ENCODE results near the gene SFXN3.
A peak's percentile ranks its signal among the peaks of the same experiment; 100 is the strongest.
"Not testable (repeated sequence)": the region's sequence is repeated elsewhere in the genome, so short reads cannot be mapped to it uniquely, and the experiment has no call there.

Gene SFXN3

DNA sequence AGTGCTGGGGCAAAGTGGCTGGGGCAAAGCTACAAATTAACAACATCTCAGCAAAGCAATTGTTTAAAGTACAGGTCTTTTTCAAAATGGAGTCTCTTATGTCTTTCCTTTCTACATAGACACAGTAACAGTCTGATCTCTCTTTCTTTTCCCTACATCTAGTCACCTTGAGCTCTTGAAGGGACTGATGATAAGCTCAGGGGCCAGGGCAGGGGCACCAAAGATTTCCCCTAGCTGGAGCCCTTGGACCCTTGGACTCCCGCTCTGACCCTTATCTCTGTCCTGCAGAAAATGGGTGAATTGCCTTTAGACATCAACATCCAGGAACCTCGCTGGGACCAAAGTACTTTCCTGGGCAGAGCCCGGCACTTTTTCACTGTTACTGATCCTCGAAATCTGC, 3.4 kb downstream of the SFXN3 start:
- not testable (repeated sequence) for DNase-seq (ENCODE audit: extremely low read depth in 1 of 2, low read depth in 1 of 2)

DNA sequence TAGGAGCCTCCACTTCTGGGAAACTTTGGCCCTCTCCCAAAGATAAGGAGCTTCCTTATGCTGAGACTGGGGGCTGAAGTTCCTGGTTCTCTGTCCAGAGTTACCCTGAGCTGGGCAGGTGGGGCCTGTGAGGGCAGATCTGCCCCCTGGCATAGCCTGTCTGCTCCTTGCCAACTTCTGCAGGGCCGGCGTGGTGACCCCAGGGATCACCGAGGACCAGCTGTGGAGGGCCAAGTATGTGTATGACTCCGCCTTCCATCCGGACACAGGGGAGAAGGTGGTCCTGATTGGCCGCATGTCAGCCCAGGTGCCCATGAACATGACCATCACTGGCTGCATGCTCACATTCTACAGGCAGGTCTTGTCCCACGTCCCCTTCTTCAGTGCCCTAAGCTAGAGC, 4.3 kb downstream of the SFXN3 start:
- DNase-seq (ENCODE audit: extremely low read depth in 1 of 2, low read depth in 1 of 2), result no peak

DNA sequence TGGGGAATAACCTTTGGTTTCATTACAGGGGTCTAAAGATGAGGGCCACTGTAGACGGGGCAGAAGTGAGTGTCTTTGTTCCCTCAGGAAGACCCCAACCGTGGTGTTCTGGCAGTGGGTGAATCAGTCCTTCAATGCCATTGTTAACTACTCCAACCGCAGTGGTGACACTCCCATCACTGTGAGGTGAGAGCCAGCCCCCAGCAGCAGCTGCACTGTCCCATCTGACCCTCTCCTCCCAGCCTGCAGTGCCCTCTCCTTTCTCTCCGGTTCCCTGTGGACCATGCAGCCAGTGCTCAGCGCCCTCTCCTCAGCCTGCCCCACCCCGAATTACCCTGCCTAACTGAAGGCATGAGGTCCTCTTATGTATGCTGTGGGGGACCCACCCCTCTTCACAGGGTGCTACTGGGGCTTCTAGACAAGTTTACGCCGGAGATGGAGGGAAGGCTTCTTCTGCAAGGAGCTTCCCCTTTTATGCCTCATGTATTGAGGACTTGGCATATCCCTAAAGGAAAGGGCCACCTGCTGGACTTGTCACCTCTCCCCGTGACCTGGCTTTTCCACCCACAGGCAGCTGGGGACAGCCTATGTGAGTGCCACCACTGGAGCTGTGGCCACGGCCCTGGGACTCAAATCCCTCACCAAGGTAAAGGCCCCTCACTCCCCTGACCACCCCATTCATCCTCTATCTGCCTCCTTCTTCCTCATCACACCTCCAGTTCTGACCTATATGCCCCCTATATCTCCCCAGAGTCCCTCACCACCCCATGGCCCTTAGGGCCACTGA, 5.1 kb downstream of the SFXN3 start:
- no peak for DNase-seq (ENCODE audit: extremely low read depth in 1 of 2, low read depth in 1 of 2)

DNA sequence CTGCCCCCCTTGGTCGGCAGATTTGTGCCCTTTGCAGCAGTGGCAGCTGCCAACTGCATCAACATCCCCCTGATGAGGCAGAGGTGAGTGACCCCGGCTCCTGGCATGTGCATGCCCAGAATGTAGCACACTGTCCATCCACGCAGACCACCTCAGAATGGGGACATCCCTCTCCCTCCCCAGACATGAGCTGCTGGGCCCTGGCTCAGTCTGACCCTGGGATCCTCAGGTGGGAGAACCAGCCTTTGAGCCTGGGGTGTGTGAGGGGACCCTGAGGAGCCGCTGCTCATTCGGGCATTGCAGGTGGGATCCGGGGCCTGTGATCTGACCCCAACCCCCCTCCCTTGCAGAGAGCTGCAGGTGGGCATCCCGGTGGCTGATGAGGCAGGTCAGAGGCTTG, 5.7 kb downstream of the SFXN3 start:
- DNase-seq (ENCODE audit: extremely low read depth in 1 of 2, low read depth in 1 of 2), result no peak

DNA sequence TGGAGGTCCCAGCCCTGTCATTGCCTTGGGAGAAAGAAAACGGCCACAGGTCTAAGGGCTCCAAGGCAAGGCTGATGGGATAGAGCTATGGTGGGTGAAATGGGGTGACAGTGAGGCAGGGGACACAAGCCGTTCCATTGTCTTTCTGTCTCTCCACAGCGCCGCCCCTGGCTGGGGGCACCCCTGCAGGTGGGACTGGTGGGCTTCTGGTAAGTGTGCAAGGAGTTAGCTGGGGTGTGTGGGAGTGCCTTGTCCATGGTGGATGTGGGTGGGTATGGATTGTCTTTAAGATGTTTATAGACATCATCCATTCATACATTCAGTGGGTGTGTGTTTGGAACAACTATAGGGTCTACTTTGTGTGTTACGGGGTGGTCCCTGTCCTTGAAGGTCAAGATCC, 7.5 kb downstream of the SFXN3 start:
- DNase-seq (ENCODE audit: extremely low read depth in 1 of 2, low read depth in 1 of 2), result no peak

DNA sequence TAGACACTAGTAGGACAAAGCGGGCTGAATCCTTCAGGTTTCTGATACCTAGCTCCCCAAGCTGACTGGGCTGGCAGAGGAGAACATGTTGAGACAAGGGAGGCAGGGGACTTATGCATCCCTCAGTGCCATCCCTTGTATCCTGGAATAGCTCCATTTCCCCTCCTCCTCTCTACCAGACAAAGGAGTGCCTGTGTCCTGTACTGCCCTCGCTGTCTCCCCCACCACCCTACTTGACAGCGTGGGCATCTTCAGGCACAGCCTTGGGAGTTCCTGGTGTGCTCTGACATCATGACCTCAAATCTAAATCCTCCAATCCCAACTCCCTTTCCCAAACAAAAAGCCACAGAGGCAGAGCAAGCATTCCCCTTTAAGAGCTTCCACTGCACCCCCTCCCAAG, 9.0 kb downstream of the SFXN3 start:
- DNase-seq (ENCODE audit: extremely low read depth in 1 of 2, low read depth in 1 of 2), result no peak

DNA sequence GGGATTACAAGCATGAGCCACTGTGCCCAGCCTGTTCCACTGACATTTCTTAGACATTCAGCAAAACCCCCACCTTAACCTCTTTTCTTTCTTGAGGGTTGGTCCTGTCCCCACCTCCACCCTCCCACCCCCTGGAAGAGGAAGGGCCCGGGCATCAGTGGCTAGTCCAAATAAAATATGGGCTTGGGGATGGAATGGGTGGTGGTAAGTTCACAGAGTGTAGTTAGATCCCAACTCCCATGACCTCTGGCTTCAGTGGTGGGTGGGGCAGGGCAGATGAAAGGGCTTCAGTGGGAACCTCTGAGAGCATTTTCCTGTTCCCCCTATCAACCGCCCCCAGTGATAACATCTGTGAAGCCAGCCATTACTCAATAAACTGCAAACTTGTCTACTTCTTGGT, 9.8 kb downstream of the SFXN3 start:
- no peak for DNase-seq (ENCODE audit: extremely low read depth in 1 of 2, low read depth in 1 of 2)

DNA sequence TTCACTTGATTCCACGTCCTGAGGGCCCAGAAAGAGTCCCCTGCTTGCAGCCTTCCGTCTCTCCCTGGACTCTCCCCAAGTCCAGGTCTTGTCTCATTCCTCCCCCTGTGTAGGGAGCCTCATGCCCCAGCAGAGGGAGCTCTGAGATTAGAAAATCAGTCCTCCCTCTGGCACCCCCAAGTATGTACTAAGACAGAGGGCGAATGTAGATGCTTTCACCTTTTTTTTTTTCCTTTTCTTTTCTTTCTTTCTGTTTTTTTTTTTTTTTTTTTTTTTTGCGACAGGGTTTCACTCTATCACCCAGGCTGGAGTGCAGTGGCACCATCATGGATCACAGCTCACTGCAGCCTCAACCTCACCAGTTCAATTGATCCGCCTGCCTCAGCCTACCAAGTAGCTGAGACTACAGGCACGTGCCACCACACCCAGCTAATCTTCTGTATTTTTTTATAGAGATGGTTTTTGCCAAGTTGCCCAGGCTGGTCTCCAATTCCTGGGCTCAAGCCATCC, 10.3 kb downstream of the SFXN3 start:
- peak in 1 of 2 donors; percentile 62 for DNase-seq (ENCODE audit: extremely low read depth in 1 of 2, low read depth in 1 of 2)

DNA sequence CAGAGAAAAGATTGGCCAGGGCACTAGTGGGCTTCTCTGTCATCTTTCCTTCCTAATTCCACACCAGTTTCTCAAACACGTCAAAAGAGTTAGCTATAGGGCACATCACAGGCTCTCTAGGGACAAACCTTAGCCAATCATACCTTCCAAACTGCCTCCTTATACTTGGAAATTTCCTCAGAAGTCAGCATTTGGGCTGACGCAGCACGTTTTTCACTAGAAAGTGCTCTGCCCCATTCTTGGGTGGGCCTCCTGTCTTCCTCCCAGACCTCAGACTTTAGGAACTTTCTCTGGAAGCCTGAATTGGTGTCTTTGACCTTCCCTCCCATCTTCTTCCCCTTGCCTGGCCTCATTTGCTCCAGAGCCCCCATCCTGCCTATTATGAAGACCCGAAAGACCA, 11.1 kb downstream of the SFXN3 start:
- no peak for DNase-seq (ENCODE audit: extremely low read depth in 1 of 2, low read depth in 1 of 2)

DNA sequence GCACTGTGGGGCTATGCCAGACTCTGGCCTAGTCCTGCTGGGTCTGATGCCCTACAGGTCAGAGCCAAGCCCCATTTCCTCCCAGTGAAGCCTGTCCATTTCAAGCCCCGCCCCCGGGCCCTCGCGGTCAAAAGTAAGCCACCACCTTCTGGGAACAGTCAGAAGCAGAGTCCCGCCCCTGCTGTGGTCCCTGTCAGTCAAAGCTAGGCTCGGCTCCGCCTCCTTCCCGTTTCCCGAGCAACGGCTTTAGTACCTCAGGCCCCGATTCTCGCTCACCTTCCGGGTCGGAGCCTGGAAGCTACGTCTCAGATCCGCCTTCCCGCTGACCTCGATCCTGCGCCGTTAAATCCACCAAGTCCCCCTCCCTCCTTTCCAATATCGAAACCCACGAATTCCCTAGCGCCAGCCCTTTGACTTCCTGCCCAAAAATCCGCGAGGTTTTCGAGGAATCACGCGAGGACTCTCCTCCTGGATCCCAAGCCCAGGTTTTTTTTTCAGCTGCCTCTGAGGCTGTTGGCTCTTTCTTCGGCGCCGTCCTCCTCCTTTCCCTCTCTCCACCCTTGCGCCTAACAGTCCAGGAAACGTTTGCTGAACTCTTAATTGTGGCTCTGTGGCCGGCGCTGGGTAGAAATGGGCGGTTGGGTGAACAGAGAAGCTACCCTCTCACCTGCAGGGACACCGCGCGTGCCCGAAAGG, 11.8 kb downstream of the SFXN3 start:
- DNase-seq (ENCODE audit: extremely low read depth in 1 of 2, low read depth in 1 of 2), result peak; percentile 83 to 95

DNA sequence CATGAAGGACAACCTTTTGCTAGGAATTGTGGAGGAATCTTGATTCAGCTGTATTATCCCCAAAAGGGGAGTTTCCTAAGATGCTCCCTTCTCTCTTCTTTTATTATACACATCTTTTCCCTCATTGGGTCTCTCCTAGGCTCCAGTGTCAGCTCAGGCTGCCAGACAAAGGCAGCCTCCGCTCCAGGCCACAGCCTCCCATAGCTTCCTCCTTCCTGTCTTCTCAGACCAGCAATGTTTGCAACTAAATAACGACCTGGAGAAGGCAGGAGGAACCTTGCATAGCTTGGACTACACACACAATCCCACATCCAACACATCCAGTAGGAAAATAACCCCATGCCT, 12.3 kb downstream of the SFXN3 start:
- no peak for DNase-seq (ENCODE audit: extremely low read depth in 1 of 2, low read depth in 1 of 2)

DNA sequence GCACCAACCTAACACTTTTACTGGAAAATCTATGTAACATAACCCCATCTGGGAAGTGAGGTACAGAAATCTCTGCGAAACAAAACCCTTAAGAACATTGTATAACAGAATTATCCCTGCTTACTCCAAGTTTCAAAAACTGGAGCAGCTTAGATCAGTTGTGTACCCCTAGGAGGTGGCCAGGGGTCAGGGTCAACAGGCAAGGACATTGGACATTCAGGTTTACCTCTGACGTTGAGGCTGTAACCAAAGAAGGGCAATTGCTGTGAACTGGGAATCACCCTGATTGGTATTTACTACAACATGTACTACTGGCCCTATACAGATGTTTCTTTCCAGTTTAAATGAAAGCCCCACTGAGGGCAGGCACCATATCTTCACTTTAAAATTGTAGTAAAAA, 13.1 kb downstream of the SFXN3 start:
- no peak for DNase-seq (ENCODE audit: extremely low read depth in 1 of 2, low read depth in 1 of 2)

DNA sequence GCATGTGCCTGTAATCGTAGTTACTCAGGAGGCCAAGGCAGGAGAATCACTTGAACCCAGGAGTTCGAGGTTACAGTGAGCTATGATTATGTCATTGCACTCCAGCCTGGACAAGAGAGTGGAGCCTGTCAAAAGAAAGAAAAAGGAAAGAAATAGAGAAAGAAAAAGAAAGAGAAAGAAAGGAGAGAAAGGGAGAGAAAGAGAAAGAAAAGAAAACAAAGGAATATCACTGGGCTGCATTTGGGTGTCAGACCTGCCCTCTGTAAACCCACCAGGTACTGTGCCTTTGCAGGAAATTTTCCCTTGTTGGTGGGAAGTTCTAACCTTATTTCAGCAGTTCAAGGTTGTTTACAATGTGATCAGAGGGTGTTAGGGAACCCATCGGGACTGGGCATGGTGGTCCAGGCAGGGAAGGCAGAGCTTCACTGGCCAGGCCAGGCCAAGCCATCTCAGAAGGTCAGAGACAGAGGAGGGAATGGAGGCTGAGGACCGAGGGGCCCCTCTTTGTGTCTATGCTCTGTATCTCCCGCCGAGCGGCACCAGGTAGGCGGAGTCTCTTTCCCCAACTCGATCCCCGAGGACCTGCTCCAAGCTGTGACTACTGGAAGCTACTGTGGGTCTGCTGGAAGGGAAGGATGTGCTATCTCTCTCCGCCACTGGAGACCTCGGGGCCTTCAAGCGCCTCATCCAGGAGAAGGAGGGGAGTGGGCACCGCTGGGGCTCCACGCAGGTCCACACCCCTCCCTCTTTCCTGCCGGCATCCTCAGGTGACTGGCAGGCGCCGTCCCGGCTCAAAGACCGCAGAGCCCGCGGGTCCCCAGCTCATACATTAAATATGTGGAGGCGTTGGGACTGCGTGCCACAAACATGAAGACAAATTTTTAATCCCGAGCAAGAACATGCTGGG, 15.6 kb downstream of the SFXN3 start:
- no peak for DNase-seq (ENCODE audit: extremely low read depth in 1 of 2, low read depth in 1 of 2)

DNA sequence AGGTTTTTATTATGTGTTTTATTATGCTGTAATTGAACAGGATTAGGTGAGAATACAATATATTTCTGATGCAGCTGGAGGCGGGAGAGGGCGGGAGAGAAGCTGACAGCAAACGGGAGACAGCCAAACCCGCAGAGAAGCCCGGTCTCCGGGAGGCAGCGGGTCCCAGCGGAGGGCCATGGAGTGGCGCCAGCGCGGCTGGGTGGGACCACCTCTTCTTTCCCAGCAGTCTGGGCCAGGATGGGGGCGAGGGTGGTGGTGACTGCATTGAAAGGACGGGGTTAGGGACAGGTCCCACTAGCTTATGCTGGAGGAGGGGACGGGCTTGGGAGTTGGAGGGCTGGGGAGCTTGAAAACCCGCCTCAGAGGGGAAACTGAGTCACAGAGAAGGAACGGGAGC, 16.2 kb downstream of the SFXN3 start:
- DNase-seq (ENCODE audit: extremely low read depth in 1 of 2, low read depth in 1 of 2), result no peak

DNA sequence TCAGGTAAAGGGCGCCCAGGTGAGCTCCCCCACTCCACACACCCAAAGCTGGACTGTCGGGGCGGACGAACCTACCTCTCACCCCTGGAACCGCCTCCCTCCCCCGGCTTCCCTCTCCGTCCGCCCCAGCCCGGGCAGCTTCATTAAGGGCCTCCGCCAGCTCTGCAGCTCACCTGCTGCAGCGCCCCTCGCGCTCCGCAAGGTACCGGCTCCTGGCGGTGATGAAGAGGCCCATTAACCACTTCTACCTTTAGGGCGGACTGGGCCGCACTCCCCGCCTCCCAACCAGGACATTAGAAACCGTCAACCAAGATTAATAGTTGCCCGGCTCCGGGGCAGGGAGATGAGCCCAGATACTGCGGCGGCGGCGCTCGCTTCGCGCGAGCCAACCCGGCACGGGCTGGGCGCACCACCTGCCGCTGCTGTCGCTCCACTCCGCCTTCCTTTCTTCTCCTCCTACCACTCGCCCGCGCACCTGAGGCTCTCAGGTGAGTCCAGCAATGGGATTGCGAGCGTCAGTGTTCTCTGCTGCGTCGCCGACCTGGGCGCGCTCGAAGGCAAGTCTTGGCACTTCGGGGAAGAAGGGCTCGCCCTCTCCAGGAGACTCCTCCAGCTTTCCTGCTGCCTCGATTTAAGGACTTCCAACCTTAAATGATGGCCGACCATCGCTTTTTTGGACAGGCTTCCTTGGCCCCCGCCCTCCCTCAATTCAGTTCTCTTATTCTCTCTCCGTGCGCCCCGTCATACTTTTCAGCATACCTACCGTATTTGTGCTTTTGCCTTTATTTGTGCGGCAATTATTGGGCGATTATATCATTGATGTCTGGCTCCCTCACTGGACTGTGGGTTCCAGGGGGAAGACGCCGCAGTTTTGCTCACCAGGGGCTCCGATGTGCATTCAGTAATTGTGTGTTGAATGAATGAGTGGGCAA, 17.2 kb downstream of the SFXN3 start:
- DNase-seq (ENCODE audit: extremely low read depth in 1 of 2, low read depth in 1 of 2), result no peak

DNA sequence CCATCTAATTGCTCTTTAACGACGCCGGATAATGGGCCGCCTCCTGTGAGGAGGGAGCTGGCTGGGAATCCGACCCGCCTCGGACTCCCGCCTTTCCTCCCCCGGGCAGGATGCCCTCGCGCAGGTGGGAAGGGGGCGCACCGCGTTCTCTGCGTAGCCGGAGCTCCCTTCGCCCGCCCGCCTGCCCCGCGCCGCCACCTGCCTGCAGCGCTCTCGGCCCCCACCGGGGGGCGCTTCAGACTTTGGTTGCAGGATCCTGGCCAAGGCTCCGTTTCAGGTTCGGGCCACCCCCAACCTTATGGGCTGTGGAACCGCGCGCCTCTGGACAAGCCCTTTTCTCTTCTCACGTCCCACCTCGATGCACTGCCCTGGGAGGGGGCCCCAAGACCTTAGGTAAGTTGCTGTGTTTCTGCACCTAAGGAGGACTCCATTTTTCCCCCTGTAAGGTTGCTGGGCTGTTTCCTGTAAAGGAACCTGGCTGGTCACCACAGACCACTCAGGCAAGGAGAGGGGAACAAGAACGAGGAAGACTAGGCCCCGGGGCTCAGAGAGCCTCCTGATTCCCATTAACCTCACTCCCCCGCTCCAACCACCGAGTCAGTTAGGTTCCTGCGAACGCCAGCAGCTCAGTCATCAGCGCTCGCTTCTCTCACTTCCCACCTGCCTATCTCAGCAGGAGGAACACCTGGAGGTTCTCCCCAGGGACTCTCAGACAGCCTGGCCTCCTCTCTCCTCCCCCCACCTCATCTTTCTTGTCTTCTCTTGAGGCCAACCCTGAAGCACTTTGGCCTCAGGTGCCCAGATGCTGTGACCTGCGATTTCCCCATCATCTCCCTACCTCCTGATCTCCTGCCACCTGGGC, 19.4 kb downstream of the SFXN3 start:
- peak; percentile 39 to 59 for DNase-seq (ENCODE audit: extremely low read depth in 1 of 2, low read depth in 1 of 2)

DNA sequence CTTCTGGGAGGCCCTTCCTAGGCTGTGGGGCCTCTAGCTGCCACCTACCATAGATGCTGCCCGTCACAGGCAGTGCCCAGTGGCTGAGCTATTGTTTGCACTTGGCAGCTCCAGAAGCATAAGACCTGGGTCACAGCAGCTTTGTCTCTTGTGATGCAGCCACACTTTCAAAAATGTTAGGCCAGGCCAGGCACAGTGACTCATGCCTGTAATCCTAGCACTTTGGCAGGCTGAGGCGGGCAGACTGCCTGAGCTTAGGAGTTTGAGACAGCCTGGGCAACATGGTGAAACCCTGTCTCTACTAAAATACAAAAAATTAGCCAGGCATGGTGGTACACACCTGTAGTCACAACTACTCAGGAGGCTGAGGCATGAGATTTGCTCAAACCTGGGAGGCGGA, 21.3 kb downstream of the SFXN3 start:
- DNase-seq (ENCODE audit: extremely low read depth in 1 of 2, low read depth in 1 of 2), result no peak

DNA sequence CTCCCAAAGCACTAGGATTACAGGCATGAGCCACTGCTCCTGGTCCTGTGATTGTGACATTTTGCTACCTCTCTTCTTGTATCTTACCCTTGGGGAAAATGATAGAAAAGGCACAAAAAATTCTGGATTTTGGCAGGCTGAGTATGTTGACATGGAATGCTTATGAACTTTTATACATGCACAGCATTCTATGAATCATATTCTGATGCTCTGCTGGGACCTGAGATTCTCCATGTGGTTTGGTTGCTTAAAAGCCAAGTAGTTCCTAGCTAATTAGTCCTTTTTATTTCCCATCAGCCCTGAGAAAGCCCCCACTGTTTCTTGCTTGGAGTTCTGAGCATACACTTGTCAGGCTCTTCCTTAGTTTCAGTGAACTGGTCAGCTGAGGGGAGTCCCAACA, 22.5 kb downstream of the SFXN3 start:
- no peak for DNase-seq (ENCODE audit: extremely low read depth in 1 of 2, low read depth in 1 of 2)

DNA sequence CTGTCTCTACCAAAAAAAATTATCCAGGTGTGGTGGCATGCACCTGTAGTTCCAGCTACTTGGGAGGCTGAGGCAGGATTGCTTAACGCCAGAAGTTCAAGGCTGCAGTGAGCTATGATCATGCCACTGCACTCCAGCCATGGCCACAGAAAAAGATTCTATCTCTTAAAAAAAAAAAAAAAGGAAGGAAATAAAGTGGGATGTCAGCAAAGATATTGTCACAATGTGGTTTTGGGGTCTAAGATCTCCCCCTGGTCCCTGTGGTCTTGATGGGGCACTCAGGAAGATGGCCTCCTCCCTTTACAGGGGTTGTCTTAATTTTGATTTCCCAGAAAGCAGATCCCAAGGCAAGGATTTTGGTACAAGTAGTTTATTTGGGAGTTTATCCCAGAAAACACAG, 23.3 kb downstream of the SFXN3 start:
- DNase-seq (ENCODE audit: extremely low read depth in 1 of 2, low read depth in 1 of 2), result no peak

All from stimulated activated CD8-positive, alpha-beta memory T cell treated with anti-CD3 and anti-CD28 coated beads, Interleukin-7, amount 100 ng/mL, for 48 hours (primary cell).